Activated CD4-positive, alpha-beta T cell treated with anti-CD3 and anti-CD28 coated beads, Interleukin-2, amount 10 ng/mL, durations not matched to agents 24 days and 14 days (primary cell): ENCODE measurements around the gene CFAP57. TPM values are rescaled to one million over a fixed set of nuclear protein-coding genes. Genes with fewer than 3 reads are reported as not detected.

Source experiments
- DNase-seq: peaks from one replicate; pipeline ENCODE4 v3.0.0; 2022
- H3K27ac Mint-ChIP-seq: one replicate; pipeline ENCODE4 v1.8.0; 2022; ENCODE audit warnings: mild to moderate bottlenecking, mixed read lengths
- H3K27me3 Mint-ChIP-seq: one replicate; pipeline ENCODE4 v1.8.0; 2022; ENCODE audit warnings: mixed read lengths
- H3K36me3 Mint-ChIP-seq: one replicate; pipeline ENCODE4 v1.8.0; 2022; ENCODE audit warnings: low read depth, mild to moderate bottlenecking, mixed read lengths
- H3K4me1 Mint-ChIP-seq: one replicate; pipeline ENCODE4 v1.8.0; 2021; ENCODE audit warnings: mixed read lengths
- H3K4me3 Mint-ChIP-seq: one replicate; pipeline ENCODE4 v1.8.0; 2022; ENCODE audit warnings: mild to moderate bottlenecking, moderate library complexity, mixed read lengths
- H3K9me3 Mint-ChIP-seq: one replicate; pipeline ENCODE4 v1.8.0; 2021; ENCODE audit warnings: mixed read lengths
- intact Hi-C: fragments of 100-400 bp; cut with micrococcal nuclease; formaldehyde crosslinking; loops from one replicate; pipeline ENCODE4 v1.15.1; 2023
- total RNA-seq: library from RNA; stranded (reverse); gene quantifications from 2 replicates; pipeline ENCODE4 v1.2.3, GENCODE V29; 2022

The CFAP57 gene
- total RNA-seq, 1 donor from 2014 or later, result 0.40 TPM

GRCh38 chr1:43302721-43303470 lies 130.8 kb downstream of the CFAP57 start:
- intact Hi-C loops, result no loop called here
- H3K27me3 Mint-ChIP-seq, result no peaks in the 10 kb centered on the region
- H3K4me3 Mint-ChIP-seq, result no peak overlapping the region
- no peak overlapping the region for H3K27ac Mint-ChIP-seq
- peaks cover 2% of the 10 kb centered on the region for H3K4me1 Mint-ChIP-seq
- no peak for DNase-seq
- H3K9me3 Mint-ChIP-seq, result no peaks in the 10 kb centered on the region
- H3K36me3 Mint-ChIP-seq, result no peaks in the 10 kb centered on the region

- Mint-ChIP-seq H3K27ac (no peak overlapping the region), H3K9me3 (no peaks in the 10 kb centered on the region), H3K4me3 (no peak overlapping the region), H3K36me3 (no peaks in the 10 kb centered on the region), H3K27me3 (no peaks in the 10 kb centered on the region), H3K4me1 (peaks cover 2% of the 10 kb centered on the region)
- intact Hi-C loops, result no loop called here
- no peak for DNase-seq
Observed at GRCh38 chr1:43303471-43304313, 131.6 kb downstream of the CFAP57 start.

Other genes with a start within 250 kb of the CFAP57 start
- 135 and 144 TPM in 2 replicates for gene SLC2A1, start 213.5 kb upstream of the CFAP57 start, total RNA-seq
- gene EBNA1BP2, start within 50 bp of the CFAP57 start, total RNA-seq, result 134 and 135 TPM in 2 replicates
- gene TMEM125, start 97.7 kb downstream of the CFAP57 start, total RNA-seq, result not detected in 2 replicates
- not detected in 2 replicates for gene C1orf210, start 113.3 kb downstream of the CFAP57 start, total RNA-seq
- gene TIE1, start 128.7 kb downstream of the CFAP57 start, total RNA-seq, result 0.23 and 0.40 TPM in 2 replicates
- gene MPL, start 165.5 kb downstream of the CFAP57 start, total RNA-seq, result not detected in 2 replicates
- gene CDC20, start 186.7 kb downstream of the CFAP57 start, total RNA-seq, result 84.3 and 86.9 TPM in 2 replicates
- gene ELOVL1, start 195.7 kb downstream of the CFAP57 start, total RNA-seq, result 76.8 and 85.1 TPM in 2 replicates
- 39.6 and 45.1 TPM in 2 replicates for gene MED8, start 217.5 kb downstream of the CFAP57 start, total RNA-seq
- 54.0 and 56.2 TPM in 2 replicates for gene SZT2, start 217.6 kb downstream of the CFAP57 start, total RNA-seq